Calu3 (cell line): ENCODE results near the gene BTNL8. TPM values are rescaled to one million over a fixed set of nuclear protein-coding genes. Genes with fewer than 3 reads are reported as not detected.

Source experiments
- BruUV-seq: library from RNA; stranded (reverse); fragments of 400-500 nt; replicated peaks from 2 replicates; lab custom pipeline; 2021; lab: Mats Ljungman, UMichigan
- CTCF ChIA-PET: fragments of 300-600 bp; sonication (Branson Sonifier 250); formaldehyde crosslinking; loops from one replicate; lab custom pipeline; 2022; ENCODE audit warnings: antibody characterized with exemption; lab: Charles Lee
- DNase-seq: peaks from one replicate; pipeline ENCODE4 v3.0.0; 2022
- H3K27ac Mint-ChIP-seq: one replicate; pipeline ENCODE4 v1.8.0; 2022; ENCODE audit warnings: mixed read lengths; ENCODE audit not compliant: unreplicated experiment
- H3K27me3 Mint-ChIP-seq: one replicate; pipeline ENCODE4 v1.8.0; 2022; ENCODE audit warnings: mixed read lengths; ENCODE audit not compliant: unreplicated experiment
- H3K36me3 Mint-ChIP-seq: one replicate; pipeline ENCODE4 v1.8.0; 2022; ENCODE audit warnings: mild to moderate bottlenecking, moderate library complexity, mixed read lengths; ENCODE audit not compliant: insufficient read depth, unreplicated experiment
- H3K4me1 Mint-ChIP-seq: one replicate; pipeline ENCODE4 v1.8.0; 2022; ENCODE audit warnings: mild to moderate bottlenecking, low read depth, mixed read lengths; ENCODE audit not compliant: unreplicated experiment
- H3K4me3 Mint-ChIP-seq: one replicate; pipeline ENCODE4 v1.8.0; 2022; ENCODE audit warnings: mild to moderate bottlenecking, low read depth, moderate library complexity, mixed read lengths; ENCODE audit not compliant: unreplicated experiment
- H3K9me3 Mint-ChIP-seq: one replicate; pipeline ENCODE4 v1.8.0; 2022; ENCODE audit warnings: low read depth, mixed read lengths; ENCODE audit not compliant: unreplicated experiment
- intact Hi-C: fragments of 100-400 bp; cut with micrococcal nuclease; formaldehyde crosslinking; loops from one replicate; pipeline ENCODE4 v1.10.0; 2022; ENCODE audit not compliant: unreplicated experiment
- total RNA-seq: library from RNA; stranded (reverse); gene quantifications from 2 replicates; pipeline ENCODE4 v1.2.3, GENCODE V29; 2022
- TF ChIP-seq, protein P1 (sequence below): fragments of 200-600 bp; IDR thresholded peaks from one replicate; pipeline ENCODE4 v1.8.0; 2022; ENCODE audit warnings: antibody characterized with exemption; ENCODE audit not compliant: unreplicated experiment

The BTNL8 gene
- total RNA-seq, 1 experiment from 2014 or later: not detected

DNA sequence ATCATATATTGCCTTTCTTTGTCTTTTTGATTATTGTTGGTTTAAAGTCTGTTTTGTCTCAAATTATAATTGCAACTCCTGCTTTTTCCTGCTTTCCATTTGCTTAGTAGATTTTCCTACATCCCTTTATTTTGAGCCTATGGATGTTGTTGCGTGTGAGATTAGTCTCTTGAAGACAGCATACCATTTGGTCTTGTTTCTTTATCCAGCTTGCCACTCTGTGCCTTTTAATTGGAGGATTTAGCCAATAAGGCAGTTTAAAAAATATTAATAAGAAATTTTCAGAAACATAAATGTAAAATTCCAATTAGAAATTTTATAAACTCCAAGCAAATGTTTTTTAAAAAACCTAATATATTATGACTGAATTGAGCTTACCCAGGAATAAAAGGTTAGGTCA, 24.0 kb downstream of the BTNL8 start:
- H3K27me3 Mint-ChIP-seq: peaks cover 12% of the 10 kb centered on the region
- CTCF ChIA-PET: no interaction called here
- intact Hi-C loops: no loop called here
- BruUV-seq: no TSS peak
- peaks cover 7% of the 10 kb centered on the region for H3K9me3 Mint-ChIP-seq
- TF ChIP-seq, protein P1, sequence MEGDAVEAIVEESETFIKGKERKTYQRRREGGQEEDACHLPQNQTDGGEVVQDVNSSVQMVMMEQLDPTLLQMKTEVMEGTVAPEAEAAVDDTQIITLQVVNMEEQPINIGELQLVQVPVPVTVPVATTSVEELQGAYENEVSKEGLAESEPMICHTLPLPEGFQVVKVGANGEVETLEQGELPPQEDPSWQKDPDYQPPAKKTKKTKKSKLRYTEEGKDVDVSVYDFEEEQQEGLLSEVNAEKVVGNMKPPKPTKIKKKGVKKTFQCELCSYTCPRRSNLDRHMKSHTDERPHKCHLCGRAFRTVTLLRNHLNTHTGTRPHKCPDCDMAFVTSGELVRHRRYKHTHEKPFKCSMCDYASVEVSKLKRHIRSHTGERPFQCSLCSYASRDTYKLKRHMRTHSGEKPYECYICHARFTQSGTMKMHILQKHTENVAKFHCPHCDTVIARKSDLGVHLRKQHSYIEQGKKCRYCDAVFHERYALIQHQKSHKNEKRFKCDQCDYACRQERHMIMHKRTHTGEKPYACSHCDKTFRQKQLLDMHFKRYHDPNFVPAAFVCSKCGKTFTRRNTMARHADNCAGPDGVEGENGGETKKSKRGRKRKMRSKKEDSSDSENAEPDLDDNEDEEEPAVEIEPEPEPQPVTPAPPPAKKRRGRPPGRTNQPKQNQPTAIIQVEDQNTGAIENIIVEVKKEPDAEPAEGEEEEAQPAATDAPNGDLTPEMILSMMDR: no peak
- H3K4me3 Mint-ChIP-seq: no peak overlapping the region
- H3K4me1 Mint-ChIP-seq: no peaks in the 10 kb centered on the region
- no peak for DNase-seq
- H3K27ac Mint-ChIP-seq: no peak overlapping the region
- no peaks in the 10 kb centered on the region for H3K36me3 Mint-ChIP-seq

DNA sequence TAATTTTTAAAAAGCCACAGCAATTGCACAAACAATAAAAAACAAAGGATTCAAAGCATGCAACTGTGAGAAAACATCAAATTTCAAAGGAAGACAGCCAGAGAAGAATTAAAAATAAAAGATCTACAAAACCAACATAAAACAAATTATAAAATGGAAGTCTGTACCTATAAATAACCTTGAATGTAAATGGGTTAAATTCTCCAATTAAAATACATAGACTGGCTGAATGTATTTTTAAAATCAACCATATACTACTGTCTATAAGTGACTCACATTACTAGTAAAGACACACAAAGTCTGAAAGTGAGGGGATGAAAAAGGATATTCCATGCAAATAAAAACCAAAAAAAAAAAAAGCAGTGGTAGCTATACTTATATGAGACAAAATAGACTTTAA, 33.7 kb downstream of the BTNL8 start:
- H3K9me3 Mint-ChIP-seq: peaks cover 9% of the 10 kb centered on the region
- no peak overlapping the region for H3K4me3 Mint-ChIP-seq
- no peak overlapping the region for H3K27ac Mint-ChIP-seq
- intact Hi-C loops: no loop called here
- no peaks in the 10 kb centered on the region for H3K4me1 Mint-ChIP-seq
- H3K36me3 Mint-ChIP-seq: no peaks in the 10 kb centered on the region
- H3K27me3 Mint-ChIP-seq: peaks cover 23% of the 10 kb centered on the region
- no peak for DNase-seq
- BruUV-seq: no TSS peak
- TF ChIP-seq, protein P1: no peak
- CTCF ChIA-PET: no interaction called here

DNA sequence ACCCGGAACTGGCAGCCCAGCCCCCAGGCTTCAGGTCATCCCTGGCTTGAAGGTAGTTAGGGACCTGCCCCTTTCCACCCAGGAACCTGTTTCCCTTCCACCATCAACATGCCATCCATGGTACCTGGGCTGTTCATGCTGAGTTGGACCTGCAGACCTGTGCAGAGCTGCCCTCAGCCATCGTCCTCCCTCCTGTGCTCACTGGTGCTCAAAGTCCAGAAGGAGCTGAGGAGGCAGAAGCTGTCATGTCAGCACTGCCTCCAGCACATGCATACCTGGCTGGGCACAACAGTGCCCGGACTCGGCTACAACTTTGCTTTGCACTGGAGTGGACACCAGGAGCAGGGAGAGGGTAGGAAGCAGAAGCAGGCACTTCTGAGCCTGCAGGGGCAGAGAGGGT, 36.2 kb downstream of the BTNL8 start:
- no peaks in the 10 kb centered on the region for H3K4me1 Mint-ChIP-seq
- no peak overlapping the region for H3K27ac Mint-ChIP-seq
- H3K9me3 Mint-ChIP-seq: peaks cover 14% of the 10 kb centered on the region
- H3K4me3 Mint-ChIP-seq: no peak overlapping the region
- intact Hi-C loops: no loop called here
- H3K36me3 Mint-ChIP-seq: no peaks in the 10 kb centered on the region
- BruUV-seq: no TSS peak
- TF ChIP-seq, protein P1: no peak
- DNase-seq: no peak
- CTCF ChIA-PET: no interaction called here
- no peaks in the 10 kb centered on the region for H3K27me3 Mint-ChIP-seq

DNA sequence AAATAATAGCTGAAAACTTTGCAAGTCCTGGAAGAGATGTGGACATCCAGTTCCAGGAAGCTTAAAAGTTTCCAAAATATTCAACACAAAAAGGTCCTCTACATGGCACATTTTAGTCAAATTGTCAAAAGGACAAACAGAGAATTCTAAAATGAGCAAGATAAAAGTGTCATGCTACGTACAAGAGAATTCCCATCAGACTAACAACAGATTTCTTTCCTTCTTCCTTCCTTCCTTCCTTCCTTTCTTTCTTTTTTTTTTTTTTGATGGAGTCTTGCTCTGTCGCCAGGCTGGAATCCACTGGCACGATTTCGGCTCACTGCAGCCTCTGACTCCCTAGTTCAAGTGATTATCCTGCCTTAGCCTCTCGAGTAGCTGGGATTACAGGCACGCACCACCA, 39.3 kb downstream of the BTNL8 start:
- no peaks in the 10 kb centered on the region for H3K27me3 Mint-ChIP-seq
- CTCF ChIA-PET: no interaction called here
- intact Hi-C loops: no loop called here
- no peaks in the 10 kb centered on the region for H3K36me3 Mint-ChIP-seq
- DNase-seq: no peak
- no peaks in the 10 kb centered on the region for H3K4me1 Mint-ChIP-seq
- no peak overlapping the region for H3K27ac Mint-ChIP-seq
- TF ChIP-seq, protein P1: no peak
- H3K4me3 Mint-ChIP-seq: no peak overlapping the region
- H3K9me3 Mint-ChIP-seq: peaks cover 14% of the 10 kb centered on the region
- BruUV-seq: no TSS peak
